Prostate gland (tissue), 2 donors: ENCODE results near the gene FRMD3.

Experiments
- CTCF ChIP-seq, 4 experiments: fragments of 200-600 bp in 2 of 4; fragments of 450-650 bp in 2 of 4; sonication (generic) in 2 of 4; IDR thresholded peaks; 1 replicate in 3 of 4; 2 replicates in 1 of 4; pipeline ENCODE4 v1.5.1; 2016 to 2019; ENCODE audit warnings: antibody characterized with exemption in 4 of 4, mild to moderate bottlenecking in 2 of 4, moderate library complexity in 2 of 4
- POLR2A ChIP-seq: fragments of 450-650 bp; IDR thresholded peaks from one replicate; pipeline ENCODE4 v1.6.1; 2016; ENCODE audit warnings: antibody characterized with exemption, mild to moderate bottlenecking
- POLR2AphosphoS5 ChIP-seq: sonication (generic); formaldehyde crosslinking; IDR thresholded peaks from one replicate; pipeline ENCODE4 v1.6.1; 2017; ENCODE audit warnings: antibody characterized with exemption

GRCh38 chr9:83448626-83449025 lies 89.6 kb downstream of the FRMD3 start:
- TF ChIP-seq CTCF (IDR thresholded peaks at IDR 0.05), result no peak
- TF ChIP-seq POLR2A, result no peak
- TF ChIP-seq POLR2AphosphoS5, result no peak
